IMR-90 (cell line): ENCODE data around the gene TRPC4. TPM values are rescaled to one million over a fixed set of nuclear protein-coding genes. Genes with fewer than 3 reads are reported as not detected.

Experiments
- ATAC-seq: fragments of 200-7000 bp; cut with Tn5 transposase; 2 replicates; pipeline ENCODE4 v1.9.1; 2020; ENCODE audit warnings: low read depth, mild to moderate bottlenecking, moderate library complexity
- BruUV-seq: library from RNA; stranded (reverse); fragments of 400-500 nt; replicated peaks from 2 replicates; lab custom pipeline; 2021; lab: Mats Ljungman, UMichigan
- CTCF ChIA-PET: fragments of 300-600 bp; formaldehyde crosslinking; extraction: SDS; loops from one replicate; lab custom pipeline; 2021; ENCODE audit warnings: antibody characterized with exemption; lab: Yijun Ruan, JAX
- POLR2A ChIA-PET: fragments of 300-600 bp; sonication (Branson Sonifier 250); formaldehyde crosslinking; loops from one replicate; lab custom pipeline; 2022; ENCODE audit warnings: antibody characterized with exemption; ENCODE audit not compliant: unreplicated experiment; lab: Charles Lee
- DNase-seq: peaks from one replicate; pipeline ENCODE4 v3.0.0; 2013
- H2AFZ ChIP-seq: replicated peaks from 2 replicates; pipeline ENCODE3; 2013; ENCODE audit warnings: low read length, mild to moderate bottlenecking; ENCODE audit not compliant: poor library complexity
- H2AK5ac ChIP-seq: 2 replicates; pipeline ENCODE4 v1.6.1; 2013; ENCODE audit warnings: low read depth, low read length, inconsistent platforms
- H2AK9ac ChIP-seq: replicated peaks from 2 replicates; pipeline ENCODE3; 2013; ENCODE audit warnings: mild to moderate bottlenecking, low read depth, low read length, moderate library complexity; ENCODE audit not compliant: poor library complexity
- H2BK120ac ChIP-seq: 2 replicates; pipeline ENCODE4 v1.6.1; 2013; ENCODE audit warnings: low read depth, low read length, inconsistent platforms
- H2BK15ac ChIP-seq: 3 replicates; pipeline ENCODE4 v1.6.1; 2013; ENCODE audit warnings: low read depth, low read length, inconsistent platforms
- H2BK20ac ChIP-seq: 2 replicates; pipeline ENCODE4 v1.6.1; 2013; ENCODE audit warnings: low read depth, mild to moderate bottlenecking, inconsistent platforms, low read length, moderate library complexity
- H2BK5ac ChIP-seq: 2 replicates; pipeline ENCODE4 v1.6.1; 2013; ENCODE audit warnings: mild to moderate bottlenecking, low read depth, low read length, inconsistent platforms; ENCODE audit not compliant: poor library complexity, severe bottlenecking
- H3K14ac ChIP-seq: replicated peaks from 2 replicates; pipeline ENCODE4 v1.6.1; 2013; ENCODE audit warnings: low read depth, low read length, inconsistent platforms
- H3K18ac ChIP-seq: 2 replicates; pipeline ENCODE4 v1.6.1; 2013; ENCODE audit warnings: low read depth, low read length, control low read depth
- H3K23ac ChIP-seq: 2 replicates; pipeline ENCODE4 v1.6.1; 2013; ENCODE audit warnings: low read depth, low read length, inconsistent platforms
- H3K27ac ChIP-seq: 2 replicates; pipeline ENCODE4 v1.5.1; 2013; ENCODE audit warnings: mild to moderate bottlenecking, control low read depth, low read length; ENCODE audit not compliant: insufficient read depth
- H3K27me3 ChIP-seq: 2 replicates; pipeline ENCODE4 v1.6.1; 2013; ENCODE audit warnings: low read length; ENCODE audit not compliant: control insufficient read depth, insufficient read depth
- H3K36me3 ChIP-seq: 2 replicates; pipeline ENCODE4 v1.6.1; 2013; ENCODE audit warnings: low read length, mixed read lengths; ENCODE audit not compliant: control insufficient read depth, insufficient read depth
- H3K4ac ChIP-seq: 2 replicates; pipeline ENCODE4 v1.6.1; 2013; ENCODE audit warnings: low read depth, low read length, inconsistent platforms
- H3K4me1 ChIP-seq: 2 replicates; pipeline ENCODE4 v1.6.1; 2013; ENCODE audit warnings: low read length, mixed read lengths; ENCODE audit not compliant: control insufficient read depth, insufficient read depth
- H3K4me2 ChIP-seq: 2 replicates; pipeline ENCODE4 v1.6.1; 2013; ENCODE audit warnings: low read depth, mild to moderate bottlenecking, control low read depth, low read length, moderate library complexity
- H3K4me3 ChIP-seq: 2 replicates; pipeline ENCODE4 v1.5.1; 2013; ENCODE audit warnings: low read depth, mild to moderate bottlenecking, control low read depth, low read length, moderate library complexity; ENCODE audit not compliant: insufficient read depth
- H3K56ac ChIP-seq: 2 replicates; pipeline ENCODE4 v1.6.1; 2013; ENCODE audit warnings: low read length, inconsistent platforms; ENCODE audit not compliant: insufficient read depth; ENCODE audit errors: extremely low read depth
- H3K79me1 ChIP-seq, 2 experiments: 2 replicates each; pipeline ENCODE4 v1.6.1; 2013; ENCODE audit warnings: low read length in 2 of 2, inconsistent platforms in 1 of 2, low read depth in 1 of 2
- H3K9ac ChIP-seq: 2 replicates; pipeline ENCODE4 v1.6.1; 2013; ENCODE audit warnings: low read depth, low read length, control low read depth
- H3K9me1 ChIP-seq: 2 replicates; pipeline ENCODE4 v1.6.1; 2013; ENCODE audit warnings: low read length, inconsistent platforms; ENCODE audit not compliant: insufficient read depth
- H3K9me3 ChIP-seq: 2 replicates; pipeline ENCODE4 v1.6.1; 2013; ENCODE audit warnings: low read length; ENCODE audit not compliant: control insufficient read depth, insufficient read depth
- H4K20me1 ChIP-seq: 2 replicates; pipeline ENCODE4 v1.6.1; 2013; ENCODE audit warnings: low read length, inconsistent platforms; ENCODE audit not compliant: insufficient read depth
- H4K5ac ChIP-seq: 2 replicates; pipeline ENCODE4 v1.6.1; 2013; ENCODE audit warnings: mild to moderate bottlenecking, low read depth, low read length, control low read depth
- H4K8ac ChIP-seq, 2 experiments: 2 replicates each; pipeline ENCODE4 v1.6.1; 2013; ENCODE audit warnings: low read depth in 2 of 2, low read length in 2 of 2, control low read depth in 1 of 2, inconsistent platforms in 1 of 2
- H4K91ac ChIP-seq: 2 replicates; pipeline ENCODE4 v1.6.1; 2013; ENCODE audit warnings: low read depth, low read length, inconsistent platforms; ENCODE audit not compliant: insufficient read depth
- BHLHE40 ChIP-seq: fragments of 150-350 bp; IDR thresholded peaks from 2 replicates; pipeline ENCODE4 v1.6.1; 2016; ENCODE audit warnings: mild to moderate bottlenecking, low read depth, low read length
- CEBPB ChIP-seq: IDR thresholded peaks from 2 replicates; pipeline ENCODE4 v1.6.1; 2012; ENCODE audit warnings: low read depth, low read length, improper control_type of control experiment
- CHD1 ChIP-seq: IDR thresholded peaks from 2 replicates; pipeline ENCODE4 v1.6.1; 2012; ENCODE audit warnings: low read depth, low read length, improper control_type of control experiment
- ELK1 ChIP-seq: fragments of 150-350 bp; IDR thresholded peaks from 2 replicates; pipeline ENCODE4 v1.6.1; 2016; ENCODE audit warnings: low read depth, mild to moderate bottlenecking, low read length, moderate library complexity, borderline replicate concordance
- FOS ChIP-seq: fragments of 150-350 bp; IDR thresholded peaks from 2 replicates; pipeline ENCODE4 v1.6.1; 2016; ENCODE audit warnings: low read depth, low read length
- MAFK ChIP-seq: IDR thresholded peaks from 2 replicates; pipeline ENCODE4 v1.6.1; 2012; ENCODE audit warnings: low read depth, low read length, improper control_type of control experiment
- MAZ ChIP-seq: IDR thresholded peaks from 2 replicates; pipeline ENCODE4 v1.6.1; 2012; ENCODE audit warnings: low read depth, mild to moderate bottlenecking, low read length, improper control_type of control experiment, moderate library complexity, borderline replicate concordance
- MXI1 ChIP-seq: IDR thresholded peaks from 2 replicates; pipeline ENCODE4 v1.6.1; 2012; ENCODE audit warnings: low read depth, mild to moderate bottlenecking, low read length, moderate library complexity, borderline replicate concordance
- NFE2L2 ChIP-seq: fragments of 150-350 bp; IDR thresholded peaks from 2 replicates; pipeline ENCODE4 v1.6.1; 2016; ENCODE audit warnings: low read depth, mild to moderate bottlenecking, low read length
- POLR2A ChIP-seq: IDR thresholded peaks from 2 replicates; pipeline ENCODE4 v1.6.1; 2012; ENCODE audit warnings: mild to moderate bottlenecking, low read depth, low read length
- RAD21 ChIP-seq: IDR thresholded peaks from 2 replicates; pipeline ENCODE4 v1.6.1; 2012; ENCODE audit warnings: low read length, improper control_type of control experiment
- RCOR1 ChIP-seq: IDR thresholded peaks from 2 replicates; pipeline ENCODE4 v1.6.1; 2012; ENCODE audit warnings: mild to moderate bottlenecking, low read length, improper control_type of control experiment; ENCODE audit not compliant: insufficient replicate concordance
- RFX5 ChIP-seq: IDR thresholded peaks from 2 replicates; pipeline ENCODE4 v1.8.0; 2012; ENCODE audit warnings: low read depth, mild to moderate bottlenecking, low read length, moderate library complexity
- SMC3 ChIP-seq: fragments of 150-350 bp; IDR thresholded peaks from 2 replicates; pipeline ENCODE4 v1.6.1; 2016; ENCODE audit warnings: low read depth, mild to moderate bottlenecking, antibody characterized with exemption, low read length, moderate library complexity
- USF2 ChIP-seq: fragments of 150-350 bp; IDR thresholded peaks from 2 replicates; pipeline ENCODE4 v1.6.1; 2017; ENCODE audit warnings: mild to moderate bottlenecking, antibody characterized with exemption, low read length, low read depth
- WGBS, 2 experiments: methylation state at CpG; one replicate each; pipeline versions ENCODE4 v1.1.5 to v1.1.7; 2013; ENCODE audit warnings: missing lambda C conversion rate in 2 of 2; ENCODE audit not compliant: insufficient read length in 1 of 2; ENCODE audit errors: extremely low coverage in 2 of 2; 5-methylcytosine and 5-hydroxymethylcytosine counted together
- dilution Hi-C: fragments of 300-500 bp; cut with HindIII; formaldehyde crosslinking; loops from one replicate; pipeline ENCODE4 v1.14.3; 2018; ENCODE audit warnings: low sequenced_read_pairs; ENCODE audit not compliant: unreplicated experiment
- in situ Hi-C: fragments of 300-500 bp; cut with MboI; formaldehyde crosslinking; loops from 3 replicates; pipeline ENCODE4 v1.14.3; 2019; ENCODE audit warnings: low sequenced_read_pairs, inconsistent platforms, mixed read lengths
- intact Hi-C: fragments of 100-400 bp; cut with micrococcal nuclease; formaldehyde crosslinking; loops from 2 replicates; pipeline ENCODE4 v1.10.0; 2022
- polyA plus RNA-seq, 3 experiments: library from polyadenylated mRNA; depleted of rRNA; stranded (reverse); fragments of >200 nt; gene quantifications; 2 replicates each; pipeline ENCODE4 v1.2.3, GENCODE V29; 2012; ENCODE audit warnings: low replicate concordance in 1 of 3
- total RNA-seq: library from RNA; depleted of rRNA; stranded (reverse); fragments of >200 nt; gene quantifications from 2 replicates; pipeline ENCODE4 v1.2.3, GENCODE V29; 2012
- TF ChIP-seq, protein P1 (sequence below): conservative IDR thresholded peaks from 2 replicates; pipeline ENCODE4 v1.5.1; 2012; ENCODE audit warnings: mild to moderate bottlenecking, low read depth, low read length, improper control_type of control experiment

Gene TRPC4
- total and polyA plus RNA-seq, 2 of the 4 experiments (the other 2 are of a cell fraction): 1.9 to 5.2 TPM

DNA sequence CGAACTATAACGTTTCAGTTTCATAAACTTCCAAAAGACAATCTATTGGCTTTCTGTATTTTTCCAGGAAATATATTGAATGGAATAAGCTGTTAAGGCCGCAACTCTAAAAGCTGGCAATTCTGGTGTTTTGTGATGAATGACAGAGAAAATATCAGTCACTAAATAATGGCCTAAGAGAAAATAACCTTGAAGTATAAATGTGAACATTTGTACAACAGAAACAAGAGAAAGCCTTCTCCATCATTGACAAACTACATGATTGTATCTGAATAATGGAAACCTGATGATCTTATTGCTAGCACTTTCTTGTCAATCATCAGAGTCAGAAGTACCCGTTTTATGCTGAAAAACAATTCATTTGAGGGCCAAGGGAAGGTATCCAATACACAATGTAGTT, 134.3 kb downstream of the TRPC4 start:
- ATAC-seq (no peak), DNase-seq (no peak)
- no peak overlapping the region for H3K23ac ChIP-seq
- intact Hi-C loops (no loop called here), dilution Hi-C loops (no loop called here), in situ Hi-C loops (no loop called here)
- H4K20me1 ChIP-seq: no peaks in the 10 kb centered on the region
- no peak overlapping the region for H2AK5ac ChIP-seq
- BruUV-seq: no TSS peak
- H3K56ac ChIP-seq: no peak overlapping the region
- ChIA-PET POLR2A (no interaction called here), CTCF (interaction anchor here (1.1 to 1.3 kb wide), 2 partner anchors 10 to 15 kb away, joined by 3 to 4 read pairs; no protein-coding TSS in a partner anchor)
- no peak overlapping the region for H3K9ac ChIP-seq
- H2BK20ac ChIP-seq: no peak overlapping the region
- H4K5ac ChIP-seq: no peak overlapping the region
- no peak overlapping the region for H2AK9ac ChIP-seq
- H3K14ac ChIP-seq: no peak overlapping the region
- peaks cover 3% of the 10 kb centered on the region; the same call in 1 of the 2 replicates for H3K4me1 ChIP-seq
- H3K4ac ChIP-seq: no peak overlapping the region
- TF ChIP-seq NFE2L2 (no peak), BHLHE40 (no peak), USF2 (no peak), SMC3 (no peak), MAFK (no peak), POLR2A (no peak), MXI1 (no peak), ELK1 (no peak), CHD1 (no peak), RCOR1 (no peak), MAZ (no peak), FOS (no peak), CEBPB (no peak), RAD21 (no peak), RFX5 (no peak)
- TF ChIP-seq, protein P1, sequence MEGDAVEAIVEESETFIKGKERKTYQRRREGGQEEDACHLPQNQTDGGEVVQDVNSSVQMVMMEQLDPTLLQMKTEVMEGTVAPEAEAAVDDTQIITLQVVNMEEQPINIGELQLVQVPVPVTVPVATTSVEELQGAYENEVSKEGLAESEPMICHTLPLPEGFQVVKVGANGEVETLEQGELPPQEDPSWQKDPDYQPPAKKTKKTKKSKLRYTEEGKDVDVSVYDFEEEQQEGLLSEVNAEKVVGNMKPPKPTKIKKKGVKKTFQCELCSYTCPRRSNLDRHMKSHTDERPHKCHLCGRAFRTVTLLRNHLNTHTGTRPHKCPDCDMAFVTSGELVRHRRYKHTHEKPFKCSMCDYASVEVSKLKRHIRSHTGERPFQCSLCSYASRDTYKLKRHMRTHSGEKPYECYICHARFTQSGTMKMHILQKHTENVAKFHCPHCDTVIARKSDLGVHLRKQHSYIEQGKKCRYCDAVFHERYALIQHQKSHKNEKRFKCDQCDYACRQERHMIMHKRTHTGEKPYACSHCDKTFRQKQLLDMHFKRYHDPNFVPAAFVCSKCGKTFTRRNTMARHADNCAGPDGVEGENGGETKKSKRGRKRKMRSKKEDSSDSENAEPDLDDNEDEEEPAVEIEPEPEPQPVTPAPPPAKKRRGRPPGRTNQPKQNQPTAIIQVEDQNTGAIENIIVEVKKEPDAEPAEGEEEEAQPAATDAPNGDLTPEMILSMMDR: no peak
- no peak overlapping the region for H4K91ac ChIP-seq
- H3K9me3 ChIP-seq: no peaks in the 10 kb centered on the region
- H3K27ac ChIP-seq: no peak overlapping the region
- H2BK15ac ChIP-seq: no peak overlapping the region
- no CpG with 5 or more reads among the region's 4 CpGs for WGBS, 2 experiments
- H3K4me3 ChIP-seq: no peak overlapping the region
- no peak overlapping the region for H3K18ac ChIP-seq
- no peak overlapping the region for H2AFZ ChIP-seq
- peak overlapping the region; percentile 56; the same call in 1 of the 2 replicates for H3K4me2 ChIP-seq
- H4K8ac ChIP-seq: no peak overlapping the region
- H3K36me3 ChIP-seq: no peaks in the 10 kb centered on the region
- H3K79me1 ChIP-seq: no peaks in the 10 kb centered on the region; a peak in 1 of 4 replicates
- H2BK120ac ChIP-seq: no peak overlapping the region
- no peaks in the 10 kb centered on the region for H3K9me1 ChIP-seq
- no peak overlapping the region for H2BK5ac ChIP-seq
- no peaks in the 10 kb centered on the region for H3K27me3 ChIP-seq
